GM12878 (cell line): Measurements from ENCODE around the gene EIF2S1. TPM values are rescaled to one million over a fixed set of nuclear protein-coding genes. Genes with fewer than 3 reads are reported as not detected.
"Not testable (repeated sequence)": the region's sequence is repeated elsewhere in the genome, so short reads cannot be mapped to it uniquely, and the experiment has no call there.

Experiments
- ATAC-seq: fragments of 200-7000 bp; cut with Tn5 transposase; 3 replicates; pipeline ENCODE4 v1.9.1; 2020; ENCODE audit warnings: mild to moderate bottlenecking, moderate library complexity
- BruUV-seq: library from RNA; stranded (reverse); fragments of 400-500 nt; replicated peaks from 2 replicates; lab custom pipeline; 2021; lab: Mats Ljungman, UMichigan
- CTCF ChIA-PET: fragments of 300-600 bp; sonication (Branson Sonifier 250); formaldehyde crosslinking; extraction: SDS; loops from one replicate; lab custom pipeline; 2021; ENCODE audit warnings: inconsistent platforms; lab: Yijun Ruan, JAX
- POLR2A ChIA-PET: fragments of 350-600 bp; formaldehyde crosslinking; extraction: SDS; loops from one replicate; lab custom pipeline; 2021; ENCODE audit warnings: inconsistent platforms; lab: Charles Lee
- RAD21 ChIA-PET: fragments of 300-600 bp; sonication (Branson Sonifier 250); formaldehyde crosslinking; loops from one replicate; lab custom pipeline; 2023; ENCODE audit warnings: antibody characterized with exemption; ENCODE audit not compliant: unreplicated experiment; lab: Charles Lee
- SMC1A ChIA-PET: fragments of 300-600 bp; sonication (Branson Sonifier 250); formaldehyde crosslinking; loops from one replicate; lab custom pipeline; 2023; ENCODE audit not compliant: unreplicated experiment, uncharacterized antibody; lab: Charles Lee
- DNase-seq: peaks from one replicate; pipeline ENCODE4 v3.0.0-alpha.2; 2011; ENCODE audit warnings: low read depth, low spot score
- FAIRE-seq: peaks from 3 replicates; lab custom pipeline; 2011; peaks lifted over from hg19 to GRCh38; lab: Jason Lieb, UNC
- H2AFZ ChIP-seq: 2 replicates; pipeline ENCODE4 v1.6.0; 2011; ENCODE audit warnings: low read depth, low read length, control low read depth; ENCODE audit not compliant: control insufficient read depth
- H3K27ac ChIP-seq: 2 replicates; pipeline ENCODE4 v1.5.1; 2011; ENCODE audit warnings: control low read depth; ENCODE audit not compliant: control insufficient read depth, insufficient read depth
- H3K27me3 ChIP-seq, 2 experiments: replicated peaks in 1 of 2; 2 replicates each; pipeline versions ENCODE4 v1.6.0 to v1.6.1; 2011; ENCODE audit warnings: low read length in 1 of 2; ENCODE audit not compliant: control insufficient read depth in 2 of 2, insufficient read depth in 2 of 2
- H3K36me3 ChIP-seq, 2 experiments: 2 replicates each; pipeline ENCODE4 v1.5.1; 2011; ENCODE audit warnings: low read length in 1 of 2; ENCODE audit not compliant: control insufficient read depth in 2 of 2, insufficient read depth in 2 of 2
- H3K4me1 ChIP-seq: 2 replicates; pipeline ENCODE4 v1.6.1; 2011; ENCODE audit warnings: mild to moderate bottlenecking, low read length, moderate library complexity, mixed read lengths; ENCODE audit not compliant: control insufficient read depth, insufficient read depth
- H3K4me2 ChIP-seq: 2 replicates; pipeline ENCODE4 v1.6.0; 2011; ENCODE audit warnings: control low read depth; ENCODE audit not compliant: control insufficient read depth, insufficient read depth
- H3K4me3 ChIP-seq: fragments of 200-600 bp; sonication (generic); 2 replicates; pipeline ENCODE4 v1.5.1; 2016
- H3K79me2 ChIP-seq: 2 replicates; pipeline ENCODE4 v1.6.0; 2011; ENCODE audit warnings: low read length; ENCODE audit not compliant: control insufficient read depth, insufficient read depth
- H3K9ac ChIP-seq: 2 replicates; pipeline ENCODE4 v1.8.0; 2011; ENCODE audit warnings: low read length, control low read depth, mixed read lengths; ENCODE audit not compliant: control insufficient read depth, insufficient read depth
- H3K9me3 ChIP-seq: replicated peaks from 3 replicates; pipeline ENCODE4 v1.5.1; 2011; ENCODE audit warnings: mild to moderate bottlenecking, low read length; ENCODE audit not compliant: control insufficient read depth, insufficient read depth
- H4K20me1 ChIP-seq: 2 replicates; pipeline ENCODE4 v1.6.0; 2011; ENCODE audit not compliant: control insufficient read depth, insufficient read depth
- BHLHE40 ChIP-seq, 2 experiments: fragments of 450-650 bp in 1 of 2; IDR thresholded peaks; 2 replicates each; pipeline ENCODE4 v1.6.1; 2011 to 2017; ENCODE audit warnings: low read depth in 2 of 2, borderline replicate concordance in 1 of 2, improper control_type of control experiment in 1 of 2, low read length in 1 of 2, mild to moderate bottlenecking in 1 of 2
- IRF4 ChIP-seq: IDR thresholded peaks from 2 replicates; pipeline ENCODE4 v1.6.1; 2011; ENCODE audit warnings: low read depth, low read length
- MAX ChIP-seq: IDR thresholded peaks from 2 replicates; pipeline ENCODE4 v1.6.1; 2012; ENCODE audit warnings: low read depth, low read length, improper control_type of control experiment
- RBBP5 ChIP-seq: fragments of 200-600 bp; sonication (generic); conservative IDR thresholded peaks from 2 replicates; pipeline ENCODE4 v1.6.1; 2016
- REST ChIP-seq: IDR thresholded peaks from 2 replicates; pipeline ENCODE4 v1.6.1; 2012; ENCODE audit warnings: mild to moderate bottlenecking, low read depth, low read length
- SMARCA5 ChIP-seq: fragments of 450-650 bp; IDR thresholded peaks from 2 replicates; pipeline ENCODE4 v1.6.1; 2017; ENCODE audit warnings: mild to moderate bottlenecking
- ZNF274 ChIP-seq: IDR thresholded peaks from one replicate; pipeline ENCODE4 v1.8.0; 2011; ENCODE audit not compliant: insufficient read length, insufficient read depth
- ZNF687 ChIP-seq: fragments of 450-650 bp; IDR thresholded peaks from 2 replicates; pipeline ENCODE4 v1.6.1; 2017; ENCODE audit warnings: mild to moderate bottlenecking, moderate library complexity
- WGBS: methylation state at CpG from one replicate; pipeline ENCODE4 v1.1.6; 2016; ENCODE audit warnings: low lambda C conversion rate; ENCODE audit not compliant: insufficient replicate concordance, insufficient coverage; ENCODE audit errors: missing lambda C conversion rate; 5-methylcytosine and 5-hydroxymethylcytosine counted together
- in situ Hi-C: fragments of 300-500 bp; cut with MboI; formaldehyde crosslinking; loops from 9 replicates; pipeline ENCODE4 v1.14.3; 2018; ENCODE audit warnings: mixed read lengths
- intact Hi-C: fragments of 100-400 bp; cut with micrococcal nuclease; formaldehyde crosslinking; loops from one replicate; pipeline ENCODE4 v1.14.2; 2022; ENCODE audit not compliant: unreplicated experiment
- polyA plus RNA-seq, 11 experiments: library from polyadenylated mRNA; depleted of rRNA in 4 of 11; unstranded in 6 of 11; stranded (reverse) in 5 of 11; fragments of >200 nt; fragmentation: Nextera tagmentation in 4 of 11; fragmentation: Illumina TruSeq in 1 of 11; extraction: Ambion mirVana in 4 of 11; extraction: Trizol in 1 of 11; gene quantifications; 1 replicate in 1 of 11; 2 replicates in 10 of 11; pipeline versions ENCODE4 v1.2.1 to v1.2.3, GENCODE V29; 2011 to 2016; ENCODE audit warnings: inconsistent platforms in 2 of 11, missing spikeins in 2 of 11, low read depth in 1 of 11
- total RNA-seq, 4 experiments: library from RNA; depleted of rRNA in 3 of 4; stranded (reverse); fragments of >200 nt in 3 of 4; fragmentation: Illumina TruSeq in 1 of 4; extraction: Trizol in 1 of 4; gene quantifications; 2 replicates each; pipeline versions ENCODE4 v1.2.1 to v1.2.3, GENCODE V29; 2013 to 2021

Gene EIF2S1
- total and polyA plus RNA-seq, 10 of the 15 experiments (the other 5 are each of a cell fraction or from before 2014, with no cell fraction given): 155 to 563 (median 262) TPM

DNA sequence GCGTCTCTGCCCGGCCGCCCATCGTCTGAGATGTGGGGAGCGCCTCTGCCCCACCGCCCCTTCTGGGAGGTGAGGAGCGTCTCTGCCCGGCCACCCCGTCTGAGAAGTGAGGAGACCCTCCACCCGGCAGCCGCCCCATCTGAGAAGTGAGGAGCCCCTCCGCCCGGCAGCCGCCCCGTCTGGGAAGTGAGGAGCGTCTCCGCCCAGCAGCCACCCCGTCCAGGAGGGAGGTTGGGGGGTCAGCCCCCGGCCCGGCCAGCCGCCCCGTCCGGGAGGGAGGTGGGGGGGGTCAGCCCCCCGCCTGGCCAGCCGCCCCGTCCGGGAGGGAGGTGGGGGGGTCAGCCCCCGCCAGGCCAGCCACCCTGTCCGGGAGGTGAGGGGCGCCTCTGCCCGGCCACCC is 18.9 kb upstream of the EIF2S1 start:
- CTCF ChIA-PET, H3K4me1 ChIP-seq, FAIRE-seq, H2AFZ ChIP-seq, H3K27ac ChIP-seq, POLR2A ChIA-PET, H3K9ac ChIP-seq, H4K20me1 ChIP-seq, RAD21 ChIA-PET, H3K4me2 ChIP-seq, in situ Hi-C loops, ATAC-seq, H3K79me2 ChIP-seq, H3K27me3 ChIP-seq, intact Hi-C loops, DNase-seq, SMC1A ChIA-PET, H3K4me3 ChIP-seq, BruUV-seq, H3K9me3 ChIP-seq: not testable (repeated sequence)
- H3K36me3 ChIP-seq: peaks cover 0 to 15% of the 10 kb centered on the region in 2 experiments; a peak in 2 of 4 replicates
- over 99% methylated on average over 19 of the region's 31 CpGs for WGBS

DNA sequence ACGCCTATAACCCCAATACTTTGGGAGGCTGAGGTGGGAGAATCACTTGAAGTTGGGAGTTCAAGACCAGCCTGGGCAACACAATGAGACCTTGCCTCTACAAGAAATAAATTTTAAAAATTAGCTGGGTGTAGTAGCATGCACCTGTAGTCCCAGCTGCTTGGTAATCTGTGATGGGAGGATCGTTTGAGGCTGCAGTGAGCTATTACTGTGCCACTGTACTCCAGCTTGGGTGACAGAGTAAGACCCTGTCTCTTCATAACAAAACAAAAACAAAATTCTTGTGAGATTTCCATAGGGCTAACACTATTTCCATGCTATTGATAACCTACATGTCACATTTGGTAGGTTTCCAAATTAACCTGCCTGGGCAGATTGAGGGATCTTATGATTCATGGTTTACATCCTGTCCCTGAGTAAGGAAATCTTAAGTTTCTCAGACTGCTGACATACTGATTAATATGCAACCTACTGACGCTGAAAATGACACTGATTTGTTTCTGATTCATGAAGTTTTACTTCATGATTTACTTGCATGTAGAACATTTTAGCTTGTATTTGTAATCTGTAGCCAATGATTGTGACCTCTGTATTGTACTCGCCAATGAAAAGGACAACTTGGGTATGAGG is 16.4 kb upstream of the EIF2S1 start:
- Histone ChIP-seq H3K36me3 (peaks cover 0 to 15% of the 10 kb centered on the region in 2 experiments; a peak in 2 of 4 replicates), H3K27ac (no peak overlapping the region), H3K9me3 (no peaks in the 10 kb centered on the region), H3K27me3 (no peaks in the 10 kb centered on the region), H2AFZ (no peak overlapping the region), H3K4me2 (no peak overlapping the region), H3K79me2 (no peaks in the 10 kb centered on the region), H3K4me3 (no peak overlapping the region), H3K9ac (no peak overlapping the region), H4K20me1 (no peaks in the 10 kb centered on the region), H3K4me1 (no peaks in the 10 kb centered on the region)
- BruUV-seq: no TSS peak
- DNase-seq: no peak
- WGBS: 83% methylated on average over 4 of the region's 4 CpGs
- ChIA-PET POLR2A (no interaction called here), CTCF (interaction anchor here (1.7 kb wide), 1 partner anchor 58 kb away, joined by 6 read pairs; no protein-coding TSS in a partner anchor), RAD21 (no interaction called here), SMC1A (interaction anchor here (0.6 kb wide), 1 partner anchor 824 kb away, joined by 3 read pairs; no protein-coding TSS in a partner anchor)
- intact Hi-C loops: no loop called here
- FAIRE-seq: no peak
- in situ Hi-C loops: no loop called here
- ATAC-seq: no peak
- TF ChIP-seq ZNF274: no peak
- TF ChIP-seq MAX: no peak
- no peak for TF ChIP-seq REST
- no peak for TF ChIP-seq RBBP5
- TF ChIP-seq ZNF687: no peak
- no peak for TF ChIP-seq IRF4
- no peak for TF ChIP-seq SMARCA5
- TF ChIP-seq BHLHE40 (IDR thresholded peaks at IDR 0.05; ENCODE audit: borderline replicate concordance in 1 of 2, low read depth in 2 of 2, low read length in 1 of 2): no peak
